Liver (tissue), 9 donors: ENCODE measurements around the gene GALNTL6. TPM values are rescaled to one million over a fixed set of nuclear protein-coding genes. Genes with fewer than 3 reads are reported as not detected.

Experiments used
- DNase-seq: peaks from one replicate; pipeline ENCODE4 v3.0.0-alpha.2; 2017; ENCODE audit warnings: low spot score
- H3K27ac ChIP-seq, 2 donors: one replicate each; pipeline ENCODE4 v1.7.0; 2013; ENCODE audit warnings: inconsistent platforms in 2 of 2, low read length in 2 of 2, control low read depth in 1 of 2, low read depth in 1 of 2, mild to moderate bottlenecking in 1 of 2
- H3K27me3 ChIP-seq, 4 donors: one replicate each; pipeline versions ENCODE4 v1.6.1 to v1.7.0; 2013; ENCODE audit warnings: low read length in 3 of 4, inconsistent platforms in 1 of 4, mild to moderate bottlenecking in 1 of 4, moderate library complexity in 1 of 4; ENCODE audit not compliant: control insufficient read depth in 4 of 4, insufficient read depth in 4 of 4
- H3K36me3 ChIP-seq, 4 donors: one replicate each; pipeline versions ENCODE4 v1.6.1 to v1.7.0; 2013; ENCODE audit warnings: low read length in 3 of 4, mild to moderate bottlenecking in 3 of 4, low read depth in 1 of 4, moderate library complexity in 1 of 4; ENCODE audit not compliant: control insufficient read depth in 4 of 4, insufficient read depth in 3 of 4
- H3K4me1 ChIP-seq, 4 donors: one replicate each; pipeline versions ENCODE4 v1.6.1 to v1.7.0; 2013; ENCODE audit warnings: low read length in 3 of 4, mild to moderate bottlenecking in 3 of 4, moderate library complexity in 1 of 4; ENCODE audit not compliant: control insufficient read depth in 4 of 4, insufficient read depth in 4 of 4
- H3K4me3 ChIP-seq, 3 donors: one replicate each; pipeline versions ENCODE4 v1.6.1 to v1.7.0; 2013; ENCODE audit warnings: low read length in 3 of 3, control low read depth in 1 of 3, low read depth in 1 of 3, mild to moderate bottlenecking in 1 of 3
- H3K9ac ChIP-seq, 2 donors: one replicate each; pipeline ENCODE4 v1.7.0; 2013; ENCODE audit warnings: low read length in 2 of 2, mild to moderate bottlenecking in 2 of 2, moderate library complexity in 2 of 2, control low read depth in 1 of 2, low read depth in 1 of 2
- H3K9me3 ChIP-seq, 4 donors: one replicate each; pipeline versions ENCODE4 v1.6.1 to v1.7.0; 2013; ENCODE audit warnings: low read length in 3 of 4; ENCODE audit not compliant: control insufficient read depth in 4 of 4
- ATF3 ChIP-seq: IDR thresholded peaks from 2 replicates; pipeline ENCODE4 v1.6.1; 2016; ENCODE audit warnings: antibody characterized with exemption
- CTCF ChIP-seq: fragments of 150-350 bp; IDR thresholded peaks from 2 replicates; pipeline ENCODE4 v1.5.1; 2017; ENCODE audit warnings: improper control_type of control experiment, low read depth, low read length; ENCODE audit not compliant: missing input control
- EGR1 ChIP-seq, 2 donors: IDR thresholded peaks; 2 replicates each; pipeline ENCODE4 v1.6.1; 2016 to 2018; ENCODE audit warnings: antibody characterized with exemption in 2 of 2, low read depth in 2 of 2
- FOXA1 ChIP-seq: IDR thresholded peaks from 2 replicates; pipeline ENCODE4 v1.6.1; 2016; ENCODE audit warnings: antibody characterized with exemption
- FOXA2 ChIP-seq: IDR thresholded peaks from 2 replicates; pipeline ENCODE4 v1.6.1; 2016; ENCODE audit warnings: antibody characterized with exemption
- GABPA ChIP-seq, 2 donors: IDR thresholded peaks in 1 of 2; conservative IDR thresholded peaks in 1 of 2; 2 replicates each; pipeline ENCODE4 v1.6.1; 2016; ENCODE audit warnings: antibody characterized with exemption in 2 of 2, mild to moderate bottlenecking in 1 of 2, moderate library complexity in 1 of 2
- HNF4A ChIP-seq, 2 donors: conservative IDR thresholded peaks; 2 replicates each; pipeline ENCODE4 v1.6.1; 2016; ENCODE audit warnings: antibody characterized with exemption in 2 of 2, mild to moderate bottlenecking in 2 of 2
- HNF4G ChIP-seq: IDR thresholded peaks from 2 replicates; pipeline ENCODE4 v1.6.1; 2016; ENCODE audit warnings: antibody characterized with exemption
- JUND ChIP-seq, 2 donors: IDR thresholded peaks; 2 replicates each; pipeline ENCODE4 v1.6.1; 2016; ENCODE audit warnings: antibody characterized with exemption in 2 of 2
- MAX ChIP-seq: IDR thresholded peaks from 2 replicates; pipeline ENCODE4 v1.6.1; 2016; ENCODE audit warnings: antibody characterized with exemption
- NR2F2 ChIP-seq: IDR thresholded peaks from 2 replicates; pipeline ENCODE4 v1.6.1; 2016; ENCODE audit warnings: antibody characterized with exemption
- RAD21 ChIP-seq, 2 donors: IDR thresholded peaks; 2 replicates each; pipeline ENCODE4 v1.6.1; 2016; ENCODE audit warnings: antibody characterized with exemption in 2 of 2, mild to moderate bottlenecking in 2 of 2
- REST ChIP-seq: IDR thresholded peaks from 2 replicates; pipeline ENCODE4 v1.6.1; 2016; ENCODE audit warnings: antibody characterized with exemption, mild to moderate bottlenecking
- RXRA ChIP-seq, 2 donors: IDR thresholded peaks; 2 replicates each; pipeline ENCODE4 v1.6.1; 2017 to 2018; ENCODE audit warnings: antibody characterized with exemption in 2 of 2, mild to moderate bottlenecking in 1 of 2
- SP1 ChIP-seq: IDR thresholded peaks from 2 replicates; pipeline ENCODE4 v1.6.1; 2018; ENCODE audit warnings: antibody characterized with exemption, mild to moderate bottlenecking
- TAF1 ChIP-seq: conservative IDR thresholded peaks from 2 replicates; pipeline ENCODE4 v1.6.1; 2016; ENCODE audit warnings: antibody characterized with exemption, mild to moderate bottlenecking
- YY1 ChIP-seq: IDR thresholded peaks from 2 replicates; pipeline ENCODE4 v1.6.1; 2016; ENCODE audit warnings: antibody characterized with exemption, mild to moderate bottlenecking
- ZBTB33 ChIP-seq: IDR thresholded peaks from 2 replicates; pipeline ENCODE4 v1.6.1; 2016; ENCODE audit warnings: antibody characterized with exemption
- WGBS: extraction: QIAGEN DNeasy Blood & Tissue Kit; methylation state at CpG from one replicate; pipeline ENCODE4 v1.1.7; 2013; 5-methylcytosine and 5-hydroxymethylcytosine counted together
- polyA plus RNA-seq, 2 donors: library from polyadenylated mRNA; stranded (reverse) in 1 of 2; unstranded in 1 of 2; fragments of 200-250 nt in 1 of 2; fragments of >200 nt in 1 of 2; fragmentation: Nextera tagmentation in 1 of 2; extraction: Ambion mirVana in 1 of 2; gene quantifications; one replicate each; pipeline versions ENCODE4 v1.2.1 to v1.2.3, GENCODE V29; 2013 to 2015
- total RNA-seq, 2 donors: library from RNA; depleted of rRNA; stranded (reverse); fragments of >200 nt; gene quantifications; one replicate each; pipeline ENCODE4 v1.2.3, GENCODE V29; 2014
- donor health status: healthy.
- donor health status: healthy.
- donor health status: healthy.
- donor health status: healthy.
- donor health status: healthy.

The GALNTL6 gene
- total and polyA plus RNA-seq, 4 donors, result 0.06 to 0.08 TPM; not detected in 2

GRCh38 chr4:171794528-171794927, 18.7 kb upstream of the GALNTL6 start:
- 75% methylated on average over 2 of the region's 2 CpGs for WGBS
- Histone ChIP-seq H3K27ac (no peak overlapping the region), H3K27me3 (peaks cover 0 to 2% (median 0%) of the 10 kb centered on the region in 4 donors), H3K36me3 (no peaks in the 10 kb centered on the region), H3K9me3 (peaks cover 0 to 2% (median 0%) of the 10 kb centered on the region in 4 donors), H3K9ac (no peak overlapping the region), H3K4me3 (no peak overlapping the region), H3K4me1 (no peaks in the 10 kb centered on the region)
- DNase-seq, result no peak
- TF ChIP-seq JUND (IDR thresholded peaks at IDR 0.05) (no peak), TAF1 (no peak), RAD21 (IDR thresholded peaks at IDR 0.05) (no peak), REST (no peak), HNF4A (conservative IDR thresholded peaks at IDR 0.05) (no peak), NR2F2 (no peak), GABPA (IDR thresholded peaks at IDR 0.05 in 1 of 2, conservative IDR thresholded peaks at IDR 0.05 in 1 of 2) (no peak), RXRA (IDR thresholded peaks at IDR 0.05) (no peak), YY1 (no peak), CTCF (no peak), FOXA1 (no peak), FOXA2 (no peak), SP1 (no peak)

GRCh38 chr4:171809854-171810253, 3.4 kb upstream of the GALNTL6 start:
- Histone ChIP-seq H3K9me3 (no peaks in the 10 kb centered on the region), H3K27me3 (peaks cover 0 to 15% (median 4%) of the 10 kb centered on the region in 4 donors), H3K4me3 (no peak overlapping the region), H3K27ac (no peak overlapping the region), H3K4me1 (peaks cover 0 to 14% (median under 1%) of the 10 kb centered on the region in 4 donors), H3K9ac (no peak overlapping the region), H3K36me3 (no peaks in the 10 kb centered on the region)
- TF ChIP-seq JUND (IDR thresholded peaks at IDR 0.05), result no peak
- no peak for TF ChIP-seq CTCF
- TF ChIP-seq RAD21 (IDR thresholded peaks at IDR 0.05), result no peak
- TF ChIP-seq GABPA (IDR thresholded peaks at IDR 0.05 in 1 of 2, conservative IDR thresholded peaks at IDR 0.05 in 1 of 2), result no peak
- no peak for TF ChIP-seq FOXA1
- TF ChIP-seq RXRA (IDR thresholded peaks at IDR 0.05), result no peak
- TF ChIP-seq FOXA2, result no peak
- no peak for TF ChIP-seq HNF4G
- no peak for TF ChIP-seq HNF4A (conservative IDR thresholded peaks at IDR 0.05)
- no peak for TF ChIP-seq ZBTB33
- no peak for TF ChIP-seq EGR1 (IDR thresholded peaks at IDR 0.05; ENCODE audit: low read depth in 2 of 2)
- TF ChIP-seq ATF3, result no peak
- TF ChIP-seq MAX, result no peak
- no peak for TF ChIP-seq SP1
- DNase-seq, result no peak
- 49% methylated on average over 1 of the region's 1 CpG for WGBS
